ENCODE data around the gene TBX3.

GRCh38 chr12:114692186-114693058 is 8.4 kb upstream of the TBX3 start:
- TF ChIP-seq, protein P1, sequence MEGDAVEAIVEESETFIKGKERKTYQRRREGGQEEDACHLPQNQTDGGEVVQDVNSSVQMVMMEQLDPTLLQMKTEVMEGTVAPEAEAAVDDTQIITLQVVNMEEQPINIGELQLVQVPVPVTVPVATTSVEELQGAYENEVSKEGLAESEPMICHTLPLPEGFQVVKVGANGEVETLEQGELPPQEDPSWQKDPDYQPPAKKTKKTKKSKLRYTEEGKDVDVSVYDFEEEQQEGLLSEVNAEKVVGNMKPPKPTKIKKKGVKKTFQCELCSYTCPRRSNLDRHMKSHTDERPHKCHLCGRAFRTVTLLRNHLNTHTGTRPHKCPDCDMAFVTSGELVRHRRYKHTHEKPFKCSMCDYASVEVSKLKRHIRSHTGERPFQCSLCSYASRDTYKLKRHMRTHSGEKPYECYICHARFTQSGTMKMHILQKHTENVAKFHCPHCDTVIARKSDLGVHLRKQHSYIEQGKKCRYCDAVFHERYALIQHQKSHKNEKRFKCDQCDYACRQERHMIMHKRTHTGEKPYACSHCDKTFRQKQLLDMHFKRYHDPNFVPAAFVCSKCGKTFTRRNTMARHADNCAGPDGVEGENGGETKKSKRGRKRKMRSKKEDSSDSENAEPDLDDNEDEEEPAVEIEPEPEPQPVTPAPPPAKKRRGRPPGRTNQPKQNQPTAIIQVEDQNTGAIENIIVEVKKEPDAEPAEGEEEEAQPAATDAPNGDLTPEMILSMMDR (IDR thresholded peaks at IDR 0.05), result no peak
- TF ChIP-seq, protein P2, sequence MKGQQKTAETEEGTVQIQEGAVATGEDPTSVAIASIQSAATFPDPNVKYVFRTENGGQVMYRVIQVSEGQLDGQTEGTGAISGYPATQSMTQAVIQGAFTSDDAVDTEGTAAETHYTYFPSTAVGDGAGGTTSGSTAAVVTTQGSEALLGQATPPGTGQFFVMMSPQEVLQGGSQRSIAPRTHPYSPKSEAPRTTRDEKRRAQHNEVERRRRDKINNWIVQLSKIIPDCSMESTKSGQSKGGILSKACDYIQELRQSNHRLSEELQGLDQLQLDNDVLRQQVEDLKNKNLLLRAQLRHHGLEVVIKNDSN (IDR thresholded peaks at IDR 0.05; ENCODE audit: borderline replicate concordance, low read depth), result no peak
- TF ChIP-seq MXI1 (IDR thresholded peaks at IDR 0.05; ENCODE audit: low read depth, low read length), result no peak
- TF ChIP-seq, protein P3, sequence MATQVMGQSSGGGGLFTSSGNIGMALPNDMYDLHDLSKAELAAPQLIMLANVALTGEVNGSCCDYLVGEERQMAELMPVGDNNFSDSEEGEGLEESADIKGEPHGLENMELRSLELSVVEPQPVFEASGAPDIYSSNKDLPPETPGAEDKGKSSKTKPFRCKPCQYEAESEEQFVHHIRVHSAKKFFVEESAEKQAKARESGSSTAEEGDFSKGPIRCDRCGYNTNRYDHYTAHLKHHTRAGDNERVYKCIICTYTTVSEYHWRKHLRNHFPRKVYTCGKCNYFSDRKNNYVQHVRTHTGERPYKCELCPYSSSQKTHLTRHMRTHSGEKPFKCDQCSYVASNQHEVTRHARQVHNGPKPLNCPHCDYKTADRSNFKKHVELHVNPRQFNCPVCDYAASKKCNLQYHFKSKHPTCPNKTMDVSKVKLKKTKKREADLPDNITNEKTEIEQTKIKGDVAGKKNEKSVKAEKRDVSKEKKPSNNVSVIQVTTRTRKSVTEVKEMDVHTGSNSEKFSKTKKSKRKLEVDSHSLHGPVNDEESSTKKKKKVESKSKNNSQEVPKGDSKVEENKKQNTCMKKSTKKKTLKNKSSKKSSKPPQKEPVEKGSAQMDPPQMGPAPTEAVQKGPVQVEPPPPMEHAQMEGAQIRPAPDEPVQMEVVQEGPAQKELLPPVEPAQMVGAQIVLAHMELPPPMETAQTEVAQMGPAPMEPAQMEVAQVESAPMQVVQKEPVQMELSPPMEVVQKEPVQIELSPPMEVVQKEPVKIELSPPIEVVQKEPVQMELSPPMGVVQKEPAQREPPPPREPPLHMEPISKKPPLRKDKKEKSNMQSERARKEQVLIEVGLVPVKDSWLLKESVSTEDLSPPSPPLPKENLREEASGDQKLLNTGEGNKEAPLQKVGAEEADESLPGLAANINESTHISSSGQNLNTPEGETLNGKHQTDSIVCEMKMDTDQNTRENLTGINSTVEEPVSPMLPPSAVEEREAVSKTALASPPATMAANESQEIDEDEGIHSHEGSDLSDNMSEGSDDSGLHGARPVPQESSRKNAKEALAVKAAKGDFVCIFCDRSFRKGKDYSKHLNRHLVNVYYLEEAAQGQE (IDR thresholded peaks at IDR 0.05; ENCODE audit: low read depth, low read length), result no peak
- no peak for TF ChIP-seq PBX3 (IDR thresholded peaks at IDR 0.05)
- TF ChIP-seq RFX5 (IDR thresholded peaks at IDR 0.05; ENCODE audit: low read length), result no peak
- no peak for TF ChIP-seq RXRA (IDR thresholded peaks at IDR 0.05; ENCODE audit: borderline replicate concordance, low read depth)
- no peak for TF ChIP-seq POLR2AphosphoS5 (IDR thresholded peaks at IDR 0.05; ENCODE audit: low read depth, low read length)
- no peak for TF ChIP-seq GATA2 (CRISPR knock-in tag; IDR thresholded peaks at IDR 0.05)
- no peak for TF ChIP-seq NRF1 (IDR thresholded peaks at IDR 0.05; ENCODE audit: low read depth, low read length)
- no peak for TF ChIP-seq JUND (IDR thresholded peaks at IDR 0.05)
- no peak for TF ChIP-seq YY1 (IDR thresholded peaks at IDR 0.05; ENCODE audit: low read depth)
- TF ChIP-seq FOXM1 (IDR thresholded peaks at IDR 0.05; ENCODE audit: low read depth), result no peak
- no peak for TF ChIP-seq GABPA (IDR thresholded peaks at IDR 0.05; ENCODE audit: low read depth)
